GM12801 (cell line): ENCODE measurements around the gene ANK3.

Experiments used
- CTCF ChIP-seq: IDR thresholded peaks from one replicate; pipeline ENCODE4 v1.5.1; 2011; ENCODE audit warnings: control low read depth; ENCODE audit not compliant: insufficient read length; ENCODE audit errors: extremely low read depth

The ANK3 gene

GRCh38 chr10:60189861-60190475 is 199.7 kb downstream of the ANK3 start:
- TF ChIP-seq CTCF: no peak

GRCh38 chr10:60188548-60188947 is 201.1 kb downstream of the ANK3 start:
- TF ChIP-seq CTCF: no peak

- TF ChIP-seq CTCF: no peak
These were observed 202.0 kb downstream of the ANK3 start for GRCh38 chr10:60187691-60188090.

GRCh38 chr10:60186315-60187071 is 203.2 kb downstream of the ANK3 start:
- TF ChIP-seq CTCF: no peak

- no peak for TF ChIP-seq CTCF
These were observed 204.3 kb downstream of the ANK3 start for GRCh38 chr10:60185421-60185820.

- no peak for TF ChIP-seq CTCF
These were observed 207.0 kb downstream of the ANK3 start for GRCh38 chr10:60182691-60183090.

GRCh38 chr10:60176925-60177324 is 212.8 kb downstream of the ANK3 start:
- no peak for TF ChIP-seq CTCF
